ENCODE results near the gene HS3ST1.

Gene HS3ST1

DNA sequence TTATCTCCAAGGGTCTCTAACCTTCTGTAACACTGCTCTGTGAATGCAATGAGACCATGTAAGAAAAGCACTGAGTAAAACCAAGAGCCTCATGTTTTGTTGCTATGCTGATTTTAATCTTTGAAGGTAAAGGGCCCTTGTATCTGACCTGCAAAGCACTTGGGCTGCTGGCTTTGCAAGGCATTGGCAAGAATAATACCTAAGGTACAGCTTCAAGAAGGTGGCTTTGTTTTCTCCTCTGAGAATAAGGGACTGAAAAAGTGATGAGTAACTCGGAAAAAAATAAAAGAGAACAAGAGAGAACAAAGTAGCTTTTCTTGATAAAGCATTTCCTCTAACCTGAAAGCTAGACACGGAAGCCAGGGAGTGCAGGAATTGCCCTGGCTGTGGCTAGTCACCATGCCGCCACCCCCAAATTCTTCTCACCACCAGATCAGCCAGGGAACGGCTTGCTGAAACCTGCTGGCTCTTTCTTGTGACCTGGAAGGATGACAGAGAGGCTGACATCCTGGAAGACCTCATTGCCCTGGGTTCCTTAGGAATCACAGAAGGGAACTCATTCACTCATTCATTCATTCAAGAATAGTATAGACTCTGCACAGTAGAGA, 41.8 kb upstream of the HS3ST1 start:
- no peaks in the 10 kb centered on the region for H3K36me3 Mint-ChIP-seq (ENCODE audit: low read depth)
- DNase-seq = no peak
- no peaks in the 10 kb centered on the region for H3K4me1 Mint-ChIP-seq
- H3K27ac Mint-ChIP-seq = no peak overlapping the region
- TF ChIP-seq, protein P1, sequence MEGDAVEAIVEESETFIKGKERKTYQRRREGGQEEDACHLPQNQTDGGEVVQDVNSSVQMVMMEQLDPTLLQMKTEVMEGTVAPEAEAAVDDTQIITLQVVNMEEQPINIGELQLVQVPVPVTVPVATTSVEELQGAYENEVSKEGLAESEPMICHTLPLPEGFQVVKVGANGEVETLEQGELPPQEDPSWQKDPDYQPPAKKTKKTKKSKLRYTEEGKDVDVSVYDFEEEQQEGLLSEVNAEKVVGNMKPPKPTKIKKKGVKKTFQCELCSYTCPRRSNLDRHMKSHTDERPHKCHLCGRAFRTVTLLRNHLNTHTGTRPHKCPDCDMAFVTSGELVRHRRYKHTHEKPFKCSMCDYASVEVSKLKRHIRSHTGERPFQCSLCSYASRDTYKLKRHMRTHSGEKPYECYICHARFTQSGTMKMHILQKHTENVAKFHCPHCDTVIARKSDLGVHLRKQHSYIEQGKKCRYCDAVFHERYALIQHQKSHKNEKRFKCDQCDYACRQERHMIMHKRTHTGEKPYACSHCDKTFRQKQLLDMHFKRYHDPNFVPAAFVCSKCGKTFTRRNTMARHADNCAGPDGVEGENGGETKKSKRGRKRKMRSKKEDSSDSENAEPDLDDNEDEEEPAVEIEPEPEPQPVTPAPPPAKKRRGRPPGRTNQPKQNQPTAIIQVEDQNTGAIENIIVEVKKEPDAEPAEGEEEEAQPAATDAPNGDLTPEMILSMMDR (IDR thresholded peaks at IDR 0.05) = no peak
- H3K4me3 Mint-ChIP-seq = no peak overlapping the region
- no peaks in the 10 kb centered on the region for H3K9me3 Mint-ChIP-seq
- no peaks in the 10 kb centered on the region for H3K27me3 Mint-ChIP-seq (ENCODE audit: low read depth, poor library complexity)

DNA sequence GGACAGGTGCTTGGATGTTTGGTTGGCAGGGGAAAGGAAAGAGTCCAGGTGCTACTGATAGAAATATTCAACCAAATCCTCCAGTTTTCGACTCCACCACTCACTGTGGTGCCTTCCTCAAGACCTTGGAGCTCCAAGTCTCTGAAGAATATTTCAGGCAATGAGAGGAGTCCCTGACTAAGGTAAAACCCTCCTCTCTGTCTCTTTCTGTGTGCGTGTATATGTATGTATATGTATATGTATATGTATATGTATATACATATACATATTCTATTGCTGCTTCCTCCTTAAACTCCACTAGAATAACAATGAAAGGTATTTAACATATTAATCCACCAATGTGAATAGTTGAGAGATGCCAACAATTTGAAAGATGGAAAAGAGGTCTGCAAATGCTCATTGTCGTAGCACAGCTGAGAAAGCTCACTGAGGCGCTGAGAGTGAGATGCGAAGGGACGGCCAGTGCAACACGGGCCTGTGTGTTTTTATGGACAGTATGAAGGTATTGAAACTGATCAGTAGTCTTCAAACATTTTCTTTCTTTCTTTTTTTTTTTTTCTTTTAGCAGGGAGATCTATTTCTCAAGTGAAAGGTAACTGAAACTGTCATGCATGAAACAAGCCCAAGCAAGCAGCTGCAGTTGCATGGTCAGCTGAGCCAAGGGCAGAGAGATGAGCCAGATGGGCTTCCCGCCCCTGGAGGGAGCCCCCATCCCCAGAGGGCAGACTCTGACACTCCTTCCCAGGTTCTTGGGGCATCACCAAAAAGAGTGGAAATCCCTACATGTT, 41.1 kb upstream of the HS3ST1 start:
- no peaks in the 10 kb centered on the region for H3K4me1 Mint-ChIP-seq
- no peak for DNase-seq
- no peak overlapping the region for H3K4me3 Mint-ChIP-seq
- no peaks in the 10 kb centered on the region for H3K9me3 Mint-ChIP-seq
- no peaks in the 10 kb centered on the region for H3K27me3 Mint-ChIP-seq (ENCODE audit: low read depth, poor library complexity)
- H3K27ac Mint-ChIP-seq = no peak overlapping the region
- TF ChIP-seq, protein P1 (IDR thresholded peaks at IDR 0.05) = no peak
- H3K36me3 Mint-ChIP-seq (ENCODE audit: low read depth) = no peaks in the 10 kb centered on the region

DNA sequence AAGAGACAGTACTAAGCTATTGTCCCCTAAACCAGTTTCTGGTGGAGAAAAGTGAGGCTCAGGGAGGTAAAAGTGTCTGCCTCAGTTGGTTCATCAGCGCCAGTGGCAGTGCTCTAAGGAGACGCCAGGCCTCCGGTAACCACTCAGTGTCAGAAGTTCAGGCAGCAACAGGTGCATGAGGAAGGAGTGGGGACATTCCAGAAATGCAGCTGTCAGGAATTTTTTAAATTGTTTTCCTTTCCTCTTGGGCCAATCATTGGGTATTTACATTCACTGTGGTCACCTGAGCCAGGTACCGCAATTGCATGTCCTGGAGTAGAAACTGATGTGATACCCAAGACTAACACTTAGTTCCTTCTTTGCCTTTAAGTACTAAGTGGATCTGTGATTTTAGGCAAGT, 40.2 kb upstream of the HS3ST1 start:
- DNase-seq = no peak
- TF ChIP-seq, protein P1 (IDR thresholded peaks at IDR 0.05) = no peak
- no peaks in the 10 kb centered on the region for H3K36me3 Mint-ChIP-seq (ENCODE audit: low read depth)
- no peaks in the 10 kb centered on the region for H3K27me3 Mint-ChIP-seq (ENCODE audit: low read depth, poor library complexity)
- H3K4me3 Mint-ChIP-seq = no peak overlapping the region
- no peak overlapping the region for H3K27ac Mint-ChIP-seq
- H3K4me1 Mint-ChIP-seq = no peaks in the 10 kb centered on the region
- no peaks in the 10 kb centered on the region for H3K9me3 Mint-ChIP-seq

DNA sequence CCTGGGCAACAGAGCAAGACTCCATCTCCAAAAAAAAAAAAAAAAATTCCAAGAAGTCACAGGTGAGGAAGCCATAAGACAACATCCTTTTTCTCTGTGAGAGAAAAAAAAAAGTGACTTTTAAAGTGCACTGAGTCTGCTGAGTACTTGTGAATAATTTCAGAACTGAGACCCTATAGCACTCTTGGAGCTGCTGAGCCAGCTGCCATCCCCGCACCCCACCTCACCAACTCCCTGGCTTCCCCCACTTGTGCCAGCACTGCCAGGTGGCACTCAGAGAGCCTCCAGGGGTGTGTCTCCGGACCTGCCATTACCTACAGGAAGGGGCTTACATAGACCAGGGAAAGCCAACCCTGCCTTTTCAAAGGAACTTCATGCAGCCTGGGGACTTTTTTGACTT, 39.2 kb upstream of the HS3ST1 start:
- Mint-ChIP-seq H3K9me3 (no peaks in the 10 kb centered on the region), H3K27me3 (ENCODE audit: low read depth, poor library complexity) (no peaks in the 10 kb centered on the region), H3K36me3 (ENCODE audit: low read depth) (no peaks in the 10 kb centered on the region), H3K4me3 (no peak overlapping the region), H3K4me1 (no peaks in the 10 kb centered on the region), H3K27ac (no peak overlapping the region)
- no peak for DNase-seq
- TF ChIP-seq, protein P1 (IDR thresholded peaks at IDR 0.05) = no peak

DNA sequence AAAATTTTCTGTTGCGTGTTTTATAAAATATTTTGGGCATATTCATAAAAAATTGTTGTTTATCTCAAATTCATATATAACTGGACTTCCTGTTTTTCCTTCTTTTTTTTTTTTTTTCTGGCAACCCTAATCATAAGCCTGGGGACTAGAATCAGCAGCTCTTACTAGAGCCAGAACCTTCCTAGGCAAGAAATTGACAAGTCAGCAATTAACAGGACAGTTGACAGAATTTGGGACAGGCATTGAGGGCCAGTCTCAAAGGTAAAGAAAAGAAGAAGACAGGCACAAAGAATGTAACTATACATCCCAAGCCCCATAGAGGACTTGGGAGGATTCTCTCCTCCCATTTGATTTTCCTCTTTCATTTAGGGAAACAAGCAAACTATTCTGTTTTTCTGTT, 35.0 kb upstream of the HS3ST1 start:
- no peak for DNase-seq
- peaks cover 3% of the 10 kb centered on the region for H3K27me3 Mint-ChIP-seq (ENCODE audit: low read depth, poor library complexity)
- no peaks in the 10 kb centered on the region for H3K4me1 Mint-ChIP-seq

More for the DNA sequence above, 35.0 kb upstream of the HS3ST1 start:
- no peak overlapping the region for H3K27ac Mint-ChIP-seq
- TF ChIP-seq, protein P1 (IDR thresholded peaks at IDR 0.05) = no peak
- H3K36me3 Mint-ChIP-seq (ENCODE audit: low read depth) = no peaks in the 10 kb centered on the region
- H3K9me3 Mint-ChIP-seq = peaks cover 22% of the 10 kb centered on the region
- no peak overlapping the region for H3K4me3 Mint-ChIP-seq

All from nephron progenitor cell (in vitro differentiated cells).